K562 (cell line): ENCODE results near the gene PCDH19. TPM values are rescaled to one million over a fixed set of nuclear protein-coding genes. Genes with fewer than 3 reads are reported as not detected.

Experiments used
- ATAC-seq: fragments of 200-7000 bp; cut with Tn5 transposase; 3 replicates; pipeline ENCODE4 v1.9.1; 2020; ENCODE audit warnings: moderate library complexity
- BruUV-seq: library from RNA; stranded (reverse); fragments of 400-500 nt; replicated peaks from 2 replicates; lab custom pipeline; 2021; lab: Mats Ljungman, UMichigan
- CTCF ChIA-PET: fragments of 300-600 bp; formaldehyde crosslinking; extraction: SDS; loops from one replicate; lab custom pipeline; 2021; ENCODE audit warnings: low intra/inter-chr PET ratio; lab: Yijun Ruan, JAX
- POLR2A ChIA-PET: fragments of 300-600, 350-650 bp; sonication (Branson Sonifier 250); formaldehyde crosslinking; extraction: SDS; loops from one replicate; lab custom pipeline; 2021; ENCODE audit warnings: antibody characterized with exemption, inconsistent platforms; lab: Yijun Ruan, JAX
- DNase-seq, 4 experiments: peaks; one replicate each; pipeline versions ENCODE4 v3.0.0 to v3.0.0-alpha.2; 2011 to 2018; ENCODE audit warnings: low spot score in 3 of 4, mixed read lengths in 3 of 4; ENCODE audit errors: extremely low read depth in 1 of 4
- FAIRE-seq: peaks from 2 replicates; lab custom pipeline; 2011; peaks lifted over from hg19 to GRCh38; lab: Jason Lieb, UNC
- H2AFZ ChIP-seq: 2 replicates; pipeline ENCODE4 v1.6.0; 2011; ENCODE audit warnings: low read depth, low read length, control low read depth, inconsistent platforms
- H3K27ac ChIP-seq: fragments of 200-600 bp; 3 replicates; pipeline ENCODE4 v1.8.0; 2011; ENCODE audit warnings: low read depth, mild to moderate bottlenecking, control low read depth, inconsistent platforms, low read length, moderate library complexity, mixed read lengths; ENCODE audit errors: extremely low read depth
- H3K27me3 ChIP-seq, 2 experiments: fragments of 300-600 bp in 1 of 2; 2 replicates in 1 of 2; 3 replicates in 1 of 2; pipeline versions ENCODE4 v1.6.0 to v1.8.0; 2011; ENCODE audit warnings: inconsistent platforms in 2 of 2, low read length in 2 of 2, mild to moderate bottlenecking in 1 of 2, mixed read lengths in 1 of 2, moderate library complexity in 1 of 2; ENCODE audit not compliant: control insufficient read depth in 2 of 2, insufficient read depth in 2 of 2
- H3K36me3 ChIP-seq: fragments of 300-600 bp; 3 replicates; pipeline ENCODE4 v1.8.0; 2011; ENCODE audit warnings: mild to moderate bottlenecking, low read length, inconsistent platforms; ENCODE audit not compliant: control insufficient read depth, insufficient read depth
- H3K4me1 ChIP-seq, 2 experiments: fragments of 200-600 bp in 1 of 2; replicated peaks in 1 of 2; 2 replicates in 1 of 2; 3 replicates in 1 of 2; pipeline versions ENCODE4 v1.5.1 to v1.8.0; 2011; ENCODE audit warnings: inconsistent platforms in 2 of 2, low read length in 2 of 2, mild to moderate bottlenecking in 1 of 2, mixed read lengths in 1 of 2, moderate library complexity in 1 of 2; ENCODE audit not compliant: control insufficient read depth in 2 of 2, insufficient read depth in 2 of 2
- H3K4me2 ChIP-seq: 2 replicates; pipeline ENCODE4 v1.6.1; 2011; ENCODE audit warnings: low read length, control low read depth, inconsistent platforms, mixed read lengths; ENCODE audit not compliant: insufficient read depth
- H3K4me3 ChIP-seq: fragments of 200-600 bp; sonication (generic), shearing (Covaris generic); 2 replicates; pipeline ENCODE4 v1.5.1; 2016; ENCODE audit warnings: control low read depth, inconsistent platforms
- H3K79me2 ChIP-seq: fragments of 200-600 bp; 3 replicates; pipeline ENCODE4 v1.8.0; 2011; ENCODE audit warnings: low read length, inconsistent platforms; ENCODE audit not compliant: control insufficient read depth, insufficient read depth
- H3K9ac ChIP-seq, 2 experiments: 2 replicates each; pipeline versions ENCODE4 v1.6.0 to v1.6.1; 2011; ENCODE audit warnings: low read depth in 2 of 2, low read length in 2 of 2, control low read depth in 1 of 2, inconsistent platforms in 1 of 2, mild to moderate bottlenecking in 1 of 2, mixed read lengths in 1 of 2; ENCODE audit not compliant: insufficient read depth in 1 of 2
- H3K9me1 ChIP-seq: one replicate; pipeline ENCODE4 v1.6.0; 2011; ENCODE audit warnings: inconsistent platforms, mild to moderate bottlenecking, low read length, moderate library complexity; ENCODE audit not compliant: control insufficient read depth, insufficient read depth
- H3K9me3 ChIP-seq: replicated peaks from 2 replicates; pipeline ENCODE4 v1.5.1; 2011; ENCODE audit warnings: low read depth, low read length, inconsistent platforms; ENCODE audit not compliant: control insufficient read depth, insufficient read depth
- H4K20me1 ChIP-seq: replicated peaks from 2 replicates; pipeline ENCODE4 v1.6.1; 2011; ENCODE audit warnings: low read length, inconsistent platforms, mixed read lengths; ENCODE audit not compliant: control insufficient read depth, insufficient read depth
- WGBS: fragments of 100-300 bp; shearing (Covaris generic); methylation state at CpG from one replicate; pipeline ENCODE4 v1.1.6; 2016; ENCODE audit warnings: low coverage, mixed read lengths; ENCODE audit not compliant: insufficient coverage; ENCODE audit errors: missing lambda C conversion rate; 5-methylcytosine and 5-hydroxymethylcytosine counted together
- in situ Hi-C: fragments of 300-500 bp; cut with MboI; formaldehyde crosslinking; loops from 4 replicates; pipeline ENCODE4 v1.15.0; 2018; ENCODE audit warnings: inconsistent platforms, mixed read lengths
- intact Hi-C: fragments of 100-400 bp; cut with micrococcal nuclease; formaldehyde crosslinking; loops from 2 replicates; pipeline ENCODE4 v1.14.2; 2022
- polyA plus RNA-seq, 8 experiments: library from polyadenylated mRNA; depleted of rRNA in 4 of 8; stranded (reverse) in 5 of 8; unstranded in 3 of 8; fragments of >200 nt; fragmentation: Nextera tagmentation in 2 of 8; fragmentation: Illumina TruSeq in 1 of 8; extraction: Ambion mirVana in 2 of 8; extraction: Trizol in 1 of 8; gene quantifications; 2 replicates each; pipeline versions ENCODE4 v1.2.1 to v1.2.3, GENCODE V29; 2011 to 2014; ENCODE audit warnings: inconsistent platforms in 1 of 8, missing spikeins in 1 of 8
- total RNA-seq, 7 experiments: library from RNA; depleted of rRNA in 6 of 7; stranded (reverse); fragments of >200 nt in 6 of 7; fragmentation: Illumina TruSeq in 2 of 7; extraction: Trizol in 2 of 7; gene quantifications; 2 replicates each; pipeline versions ENCODE4 v1.2.1 to v1.2.3, GENCODE V29; 2011 to 2021; ENCODE audit warnings: low replicate concordance in 1 of 7
- TF ChIP-seq, protein P1 (sequence below): sonication (generic); formaldehyde crosslinking; IDR thresholded peaks from 2 replicates; pipeline ENCODE4 v1.8.1; 2022; ENCODE audit warnings: missing genetic modification reagents

Gene PCDH19
- total and polyA plus RNA-seq, 9 of the 15 experiments (the other 6 are each of a cell fraction or from before 2014, with no cell fraction given), result not detected

GRCh38 chrX:100449696-100450608, 39.9 kb upstream of the PCDH19 start:
- DNase-seq, result no peak
- H3K4me1 ChIP-seq, result no peaks in the 10 kb centered on the region
- no peak overlapping the region for H3K4me3 ChIP-seq
- 2% methylated on average over 13 of the region's 15 CpGs for WGBS
- no peaks in the 10 kb centered on the region for H3K36me3 ChIP-seq
- intact Hi-C loops (no loop called here), in situ Hi-C loops (no loop called here)
- H3K9ac ChIP-seq, result no peak overlapping the region
- no TSS peak for BruUV-seq
- TF ChIP-seq, protein P1, sequence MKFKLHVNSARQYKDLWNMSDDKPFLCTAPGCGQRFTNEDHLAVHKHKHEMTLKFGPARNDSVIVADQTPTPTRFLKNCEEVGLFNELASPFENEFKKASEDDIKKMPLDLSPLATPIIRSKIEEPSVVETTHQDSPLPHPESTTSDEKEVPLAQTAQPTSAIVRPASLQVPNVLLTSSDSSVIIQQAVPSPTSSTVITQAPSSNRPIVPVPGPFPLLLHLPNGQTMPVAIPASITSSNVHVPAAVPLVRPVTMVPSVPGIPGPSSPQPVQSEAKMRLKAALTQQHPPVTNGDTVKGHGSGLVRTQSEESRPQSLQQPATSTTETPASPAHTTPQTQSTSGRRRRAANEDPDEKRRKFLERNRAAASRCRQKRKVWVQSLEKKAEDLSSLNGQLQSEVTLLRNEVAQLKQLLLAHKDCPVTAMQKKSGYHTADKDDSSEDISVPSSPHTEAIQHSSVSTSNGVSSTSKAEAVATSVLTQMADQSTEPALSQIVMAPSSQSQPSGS (CRISPR knock-in tag), result no peak
- no peak for ATAC-seq
- H4K20me1 ChIP-seq, result no peaks in the 10 kb centered on the region
- no peaks in the 10 kb centered on the region for H3K79me2 ChIP-seq
- H3K9me1 ChIP-seq, result no peaks in the 10 kb centered on the region
- no peak overlapping the region for H3K27ac ChIP-seq
- H2AFZ ChIP-seq, result no peak overlapping the region
- no peak overlapping the region for H3K4me2 ChIP-seq
- no peak for FAIRE-seq
- H3K9me3 ChIP-seq, result no peaks in the 10 kb centered on the region
- POLR2A ChIA-PET, result interaction anchor here (0.6 to 0.7 kb wide), 2 partner anchors 101 to 640 kb away, joined by 3 read pairs; no protein-coding TSS in a partner anchor
- CTCF ChIA-PET, result no interaction called here
- H3K27me3 ChIP-seq, result no peaks in the 10 kb centered on the region
